Sciatic nerve (tissue), 2 donors: Measurements from ENCODE around the gene SMIM10L1. TPM values are rescaled to one million over a fixed set of nuclear protein-coding genes. Genes with fewer than 3 reads are reported as not detected.

Source experiments
- ATAC-seq: fragments of 200-7000 bp; cut with Tn5 transposase; one replicate; pipeline ENCODE4 v1.9.1; 2020; ENCODE audit warnings: mild to moderate bottlenecking, moderate library complexity
- DNase-seq: peaks from one replicate; pipeline ENCODE4 v3.0.0-alpha.2; 2020; ENCODE audit warnings: low spot score
- intact Hi-C: fragments of 100-400 bp; cut with DNase I; formaldehyde crosslinking; loops from one replicate; pipeline ENCODE4 v1.14.2; 2022
- total RNA-seq: library from RNA; stranded (reverse); fragmentation: NEBNext Ultra II Directional; extraction: Animal tissue kit (Norgen Biotek cat#: 25700); gene quantifications from one replicate; pipeline ENCODE4 v1.2.1, GENCODE V29; 2021
- donor health status: DM: no; HTN: no; CAD: no.
- donor health status: DM: no; HTN: no; CAD: no.

The SMIM10L1 gene
- total RNA-seq, 1 donor from 2014 or later = 8.9 TPM

DNA sequence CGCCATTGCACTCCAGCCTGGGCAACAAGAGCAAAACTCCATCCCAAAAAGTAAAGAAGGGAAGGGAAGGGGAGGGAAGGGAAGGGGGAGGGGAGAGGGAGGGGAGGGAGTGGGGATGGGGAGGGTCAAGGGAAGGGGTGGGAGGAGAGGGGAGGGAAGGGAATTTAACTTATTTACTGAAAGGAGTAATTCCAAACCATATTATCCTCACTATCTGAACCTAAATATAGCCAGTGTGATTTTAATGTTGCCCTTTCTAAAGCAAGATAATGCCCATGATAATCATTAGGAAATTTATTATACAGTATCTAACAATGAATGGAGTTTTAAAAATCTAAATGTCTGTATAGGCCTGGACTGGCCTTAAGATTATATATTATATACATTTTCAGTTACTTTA lies 7.3 kb downstream of the SMIM10L1 start:
- ATAC-seq (no peak), DNase-seq (no peak)
- intact Hi-C loops = no loop called here

DNA sequence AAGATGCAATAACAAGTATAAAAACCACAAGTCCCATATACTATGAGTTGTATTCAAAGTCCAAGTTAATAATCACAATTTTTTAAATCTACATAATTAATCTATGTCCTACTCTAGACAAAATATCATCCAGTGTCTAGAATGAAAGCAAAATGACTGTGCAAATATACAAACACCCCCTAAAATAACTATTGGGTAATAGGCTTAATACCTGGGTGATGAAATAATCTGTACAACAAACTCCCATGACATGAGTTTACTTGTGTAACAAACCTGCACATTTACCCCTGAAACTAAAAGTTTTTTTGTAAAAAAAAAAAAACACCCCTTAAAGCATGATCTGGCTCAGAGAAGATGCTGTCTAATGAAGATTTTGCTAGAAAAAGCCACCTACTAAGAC lies 11.5 kb downstream of the SMIM10L1 start:
- DNase-seq (no peak), ATAC-seq (no peak)
- intact Hi-C loops = no loop called here

DNA sequence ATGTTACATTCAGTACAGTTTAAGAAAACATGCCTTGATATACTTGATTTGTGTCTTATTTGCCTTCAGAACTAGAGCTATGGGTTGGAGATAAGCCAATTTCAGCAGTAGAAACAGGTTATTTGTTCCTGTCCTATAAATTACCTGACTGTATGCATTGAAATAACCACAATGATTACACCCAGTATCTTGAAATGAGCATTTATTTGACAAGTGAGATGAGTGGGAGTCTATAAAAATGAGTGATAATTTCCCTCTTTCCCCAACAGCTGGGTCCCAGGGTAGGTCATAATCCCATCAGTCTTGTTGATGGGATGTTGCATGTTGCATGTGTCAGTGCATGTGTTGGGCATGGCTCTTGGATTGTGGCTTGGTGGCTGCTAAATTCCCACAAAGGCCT lies 12.0 kb downstream of the SMIM10L1 start:
- DNase-seq (no peak), ATAC-seq (no peak)
- intact Hi-C loops = no loop called here

DNA sequence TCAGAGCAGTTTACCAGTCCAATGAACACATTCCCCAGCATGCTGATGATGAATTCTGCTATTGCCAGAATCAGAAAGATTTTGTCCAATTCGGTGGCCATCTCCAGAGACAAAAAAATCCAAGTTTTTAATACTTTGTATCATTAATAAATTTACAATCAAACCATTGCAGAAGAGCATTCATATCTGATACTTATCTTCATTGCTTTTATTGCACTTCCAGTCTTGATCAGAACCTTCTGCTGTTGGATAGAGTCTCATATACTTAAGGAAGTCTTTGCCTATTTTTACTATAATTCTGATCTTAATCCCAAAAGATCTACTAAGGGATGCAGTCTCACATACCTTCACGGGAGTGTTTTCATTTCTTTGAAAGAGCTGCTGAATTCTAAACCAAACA lies 15.8 kb downstream of the SMIM10L1 start, which contains the start of gene TAS2R42:
Gene TAS2R42 (minus strand): TSS at position 101 of the 400 bp plus-strand sequence. CDS start 0 bp downstream, at position 101.
- intact Hi-C loops = no loop called here
- no peak for DNase-seq
- ATAC-seq = no peak

DNA sequence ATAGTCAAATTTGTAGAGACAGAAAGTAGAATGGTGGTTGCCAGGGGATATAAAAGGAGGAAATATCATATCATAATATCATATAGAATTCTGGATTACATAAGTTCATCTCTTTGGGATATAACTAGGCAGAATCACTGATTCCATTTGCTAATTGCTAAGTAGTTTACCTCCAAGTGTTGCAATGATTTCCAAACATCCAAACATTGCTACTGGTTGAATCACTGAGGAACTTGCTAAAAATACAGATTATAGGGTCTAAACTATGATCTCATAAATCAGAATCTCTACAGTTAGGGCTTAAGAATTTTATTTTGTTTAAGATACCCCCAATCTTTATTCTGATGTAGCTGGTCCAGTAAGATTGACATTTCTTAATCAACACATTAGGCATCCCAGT lies 31.8 kb downstream of the SMIM10L1 start:
- intact Hi-C loops = loop anchor here (10.0 kb wide), 1 partner anchor 428 kb away; no protein-coding TSS in a partner anchor
- ATAC-seq = no peak
- no peak for DNase-seq

DNA sequence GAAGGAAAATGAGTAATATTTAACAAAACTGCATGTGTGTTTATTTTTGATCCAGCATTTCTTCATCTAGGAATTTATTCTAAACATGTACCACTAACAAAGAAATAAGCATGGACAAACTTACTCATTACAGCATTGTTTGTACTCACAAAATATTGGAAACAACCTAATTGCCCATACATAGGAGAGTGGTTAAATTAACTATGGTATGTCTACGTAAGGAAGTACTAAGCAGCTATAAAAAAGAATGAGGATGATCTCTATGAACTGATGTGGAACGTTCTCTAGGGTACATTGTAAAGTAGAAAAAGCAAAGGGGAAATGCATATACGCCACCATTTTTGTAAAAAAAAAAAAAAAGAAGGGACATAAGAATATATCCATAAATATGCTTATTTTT lies 33.2 kb downstream of the SMIM10L1 start:
- intact Hi-C loops = loop anchor here (10.0 kb wide), 1 partner anchor 429 kb away; no protein-coding TSS in a partner anchor
- ATAC-seq (no peak), DNase-seq (no peak)

DNA sequence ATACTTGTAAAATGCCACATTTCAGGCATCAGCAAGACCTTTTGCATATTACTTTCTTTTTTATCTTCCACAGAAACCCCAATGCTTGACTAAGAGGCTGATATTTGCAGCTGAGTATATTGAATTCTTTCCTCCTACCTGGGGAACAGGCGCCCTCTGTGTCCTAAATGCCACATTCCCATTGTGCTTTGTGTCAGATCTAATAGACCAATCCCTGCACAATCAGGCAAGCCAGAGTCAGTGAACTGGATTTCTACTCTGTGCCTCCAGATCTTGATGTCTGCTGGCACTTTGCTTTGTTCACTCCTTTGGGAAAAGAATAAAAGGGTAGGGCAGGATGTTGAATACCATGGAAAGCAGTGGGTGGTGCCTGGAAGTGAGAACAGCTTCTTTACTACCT lies 38.1 kb downstream of the SMIM10L1 start:
- intact Hi-C loops = loop anchor here (10.0 kb wide), 1 partner anchor 434 kb away; no protein-coding TSS in a partner anchor
- DNase-seq = no peak
- no peak for ATAC-seq

Other genes with a start within 250 kb of the SMIM10L1 start
- not detected for gene PRH2, start 242.0 kb upstream of the SMIM10L1 start, total RNA-seq
- 7.0 TPM for gene TAS2R14, start 231.9 kb upstream of the SMIM10L1 start, total RNA-seq
- 2.7 TPM for gene TAS2R50, start 184.3 kb upstream of the SMIM10L1 start, total RNA-seq
- 4.6 TPM for gene TAS2R20, start 172.9 kb upstream of the SMIM10L1 start, total RNA-seq
- 9.3 TPM for gene TAS2R19, start 148.6 kb upstream of the SMIM10L1 start, total RNA-seq
- gene TAS2R31, start 139.8 kb upstream of the SMIM10L1 start, total RNA-seq = 8.8 TPM
- 2.8 TPM for gene TAS2R46, start 108.9 kb upstream of the SMIM10L1 start, total RNA-seq
- 1.7 TPM for gene TAS2R43, start 78.9 kb upstream of the SMIM10L1 start, total RNA-seq
- gene TAS2R30, start 36.5 kb upstream of the SMIM10L1 start, total RNA-seq = 8.1 TPM
- gene TAS2R42, start 15.7 kb downstream of the SMIM10L1 start, total RNA-seq = not detected
- not detected for gene PRB3, start 98.5 kb downstream of the SMIM10L1 start, total RNA-seq
- gene PRB4, start 139.2 kb downstream of the SMIM10L1 start, total RNA-seq = not detected
- not detected for gene PRB2, start 224.4 kb downstream of the SMIM10L1 start, total RNA-seq